Measurements from ENCODE around the gene CACNA1A.
A peak's percentile ranks its signal among the peaks of the same experiment; 100 is the strongest.
"Not testable (repeated sequence)": the region's sequence is repeated elsewhere in the genome, so short reads cannot be mapped to it uniquely, and the experiment has no call there.

Gene CACNA1A

GRCh38 chr19:13267889-13268288, 238.4 kb downstream of the CACNA1A start:
- DNase-seq = no peak

- DNase-seq = no peak
Measured at GRCh38 chr19:13267131-13267530, 239.1 kb downstream of the CACNA1A start.

- DNase-seq = peak; percentile 59
Measured at GRCh38 chr19:13262450-13262849, 243.8 kb downstream of the CACNA1A start.

- peak; percentile 40 for DNase-seq
Measured at GRCh38 chr19:13260883-13261653, 245.2 kb downstream of the CACNA1A start.

- DNase-seq = no peak
Measured at GRCh38 chr19:13256918-13257317, 249.4 kb downstream of the CACNA1A start.

- not testable (repeated sequence) for DNase-seq
Measured at GRCh38 chr19:13256398-13256797, 249.9 kb downstream of the CACNA1A start.

- DNase-seq = no peak
Measured at GRCh38 chr19:13255719-13256059, 250.6 kb downstream of the CACNA1A start.

GRCh38 chr19:13255041-13255718, 251.1 kb downstream of the CACNA1A start:
- no peak for DNase-seq

- no peak for DNase-seq
Measured at GRCh38 chr19:13252569-13253335, 253.5 kb downstream of the CACNA1A start.

- no peak for DNase-seq
Measured at GRCh38 chr19:13244920-13245319, 261.4 kb downstream of the CACNA1A start.

- DNase-seq = no peak
Measured at GRCh38 chr19:13241231-13242104, 264.8 kb downstream of the CACNA1A start.

GRCh38 chr19:13240312-13241022, 265.8 kb downstream of the CACNA1A start:
- no peak for DNase-seq

- no peak for DNase-seq
Measured at GRCh38 chr19:13238891-13239534, 267.3 kb downstream of the CACNA1A start.

- peak; percentile 49 for DNase-seq
Measured at GRCh38 chr19:13234518-13234917, 271.8 kb downstream of the CACNA1A start.

GRCh38 chr19:13231663-13232062, 274.6 kb downstream of the CACNA1A start:
- DNase-seq = no peak

- DNase-seq = no peak
Measured at GRCh38 chr19:13229246-13229645, 277.0 kb downstream of the CACNA1A start.

GRCh38 chr19:13228561-13228960, 277.7 kb downstream of the CACNA1A start:
- DNase-seq = no peak

- no peak for DNase-seq
Measured at GRCh38 chr19:13226983-13227382, 279.3 kb downstream of the CACNA1A start.

- DNase-seq = no peak
Measured at GRCh38 chr19:13225973-13226865, 280.1 kb downstream of the CACNA1A start.

- DNase-seq = no peak
Measured at GRCh38 chr19:13225085-13225484, 281.2 kb downstream of the CACNA1A start.

Measured in CD4-positive, alpha-beta T cell treated with Interleukin-4 for 4 hours (primary cell).